ENCODE measurements around the gene POU2F1. TPM values are rescaled to one million over a fixed set of nuclear protein-coding genes. Genes with fewer than 3 reads are reported as not detected.

Gene POU2F1
- total RNA-seq, 2 experiments from 2014 or later = 18.7 to 52.3 TPM

- no peaks in the 10 kb centered on the region for H3K79me2 ChIP-seq (ENCODE audit: insufficient read depth, low read depth, low read length)
- no peak overlapping the region for H3K27ac ChIP-seq (ENCODE audit: low read depth, low read length, poor library complexity, severe bottlenecking)
- ChIA-PET POLR2A (interaction anchor here (0.6 to 1.9 kb wide), 8 partner anchors 11 to 1035 kb away, joined by 3 to 6 read pairs (median 3); partner anchors contain the start of gene POU2F1), CTCF (ENCODE audit: unreplicated experiment) (no interaction called here)
- no peaks in the 10 kb centered on the region for H3K9me2 ChIP-seq (ENCODE audit: insufficient read depth, low read length)
- BruUV-seq (replicated peaks) = no TSS peak
- intact Hi-C loops (cut with micrococcal nuclease; ENCODE audit: unreplicated experiment) = loop anchor here (10.0 kb wide), 1 partner anchor 59 kb away; no protein-coding TSS in a partner anchor
- no peak overlapping the region for H3K4me2 ChIP-seq (ENCODE audit: low read length)
- H3K4me1 ChIP-seq (ENCODE audit: insufficient read depth, low read length, poor library complexity, severe bottlenecking) = peaks cover 8% of the 10 kb centered on the region
- H3K4me3 ChIP-seq (ENCODE audit: low read depth, low read length, poor library complexity, severe bottlenecking) = no peak overlapping the region
- H3K9me3 ChIP-seq (ENCODE audit: low read length) = no peaks in the 10 kb centered on the region
- TF ChIP-seq CTCF (conservative IDR thresholded peaks at IDR 0.05; ENCODE audit: low read length) = no peak
- no peak for TF ChIP-seq EZH2phosphoT487 (IDR thresholded peaks at IDR 0.05; ENCODE audit: borderline replicate concordance, low read depth, low read length)
- H2AFZ ChIP-seq (ENCODE audit: low read length) = no peak overlapping the region
- H4K20me1 ChIP-seq (ENCODE audit: insufficient read depth, low read length) = no peaks in the 10 kb centered on the region
- no peaks in the 10 kb centered on the region for H3K36me3 ChIP-seq (ENCODE audit: insufficient read depth, low read length)
- no peak for DNase-seq (ENCODE audit: low spot score)
Observed at GRCh38 chr1:167233373-167233772, 12.7 kb downstream of the POU2F1 start.

GRCh38 chr1:167237000-167237399, 16.3 kb downstream of the POU2F1 start:
- Histone ChIP-seq H3K4me3 (ENCODE audit: low read depth, low read length, poor library complexity, severe bottlenecking) (no peak overlapping the region), H2AFZ (ENCODE audit: low read length) (no peak overlapping the region), H3K79me2 (ENCODE audit: insufficient read depth, low read depth, low read length) (no peaks in the 10 kb centered on the region), H3K4me2 (ENCODE audit: low read length) (no peak overlapping the region), H3K4me1 (ENCODE audit: insufficient read depth, low read length, poor library complexity, severe bottlenecking) (peaks cover 8% of the 10 kb centered on the region), H3K36me3 (ENCODE audit: insufficient read depth, low read length) (no peaks in the 10 kb centered on the region), H3K9me2 (ENCODE audit: insufficient read depth, low read length) (no peaks in the 10 kb centered on the region), H3K9me3 (ENCODE audit: low read length) (no peaks in the 10 kb centered on the region), H3K27ac (ENCODE audit: low read depth, low read length, poor library complexity, severe bottlenecking) (no peak overlapping the region), H4K20me1 (ENCODE audit: insufficient read depth, low read length) (no peaks in the 10 kb centered on the region)
- ChIA-PET CTCF (ENCODE audit: unreplicated experiment) (interaction anchor here (1.0 kb wide), 1 partner anchor 10 kb away, joined by 3 read pairs; no protein-coding TSS in a partner anchor), POLR2A (interaction anchor here (0.6 to 1.1 kb wide), 2 partner anchors 11 to 17 kb away, joined by 3 to 5 read pairs; partner anchors contain the start of gene POU2F1)
- no TSS peak for BruUV-seq (replicated peaks)
- DNase-seq (ENCODE audit: low spot score) = no peak
- TF ChIP-seq CTCF (conservative IDR thresholded peaks at IDR 0.05; ENCODE audit: low read length) (no peak), EZH2phosphoT487 (IDR thresholded peaks at IDR 0.05; ENCODE audit: borderline replicate concordance, low read depth, low read length) (no peak)
- intact Hi-C loops (cut with micrococcal nuclease; ENCODE audit: unreplicated experiment) = loop anchor here (10.0 kb wide), 1 partner anchor 62 kb away; no protein-coding TSS in a partner anchor

GRCh38 chr1:167238713-167239112, 18.0 kb downstream of the POU2F1 start:
- intact Hi-C loops (cut with micrococcal nuclease; ENCODE audit: unreplicated experiment) = loop anchor here (10.0 kb wide), 1 partner anchor 64 kb away; no protein-coding TSS in a partner anchor
- H3K36me3 ChIP-seq (ENCODE audit: insufficient read depth, low read length) = no peaks in the 10 kb centered on the region
- no peaks in the 10 kb centered on the region for H3K9me2 ChIP-seq (ENCODE audit: insufficient read depth, low read length)
- no peak overlapping the region for H3K4me3 ChIP-seq (ENCODE audit: low read depth, low read length, poor library complexity, severe bottlenecking)
- H3K9me3 ChIP-seq (ENCODE audit: low read length) = no peaks in the 10 kb centered on the region
- H3K4me2 ChIP-seq (ENCODE audit: low read length) = no peak overlapping the region
- H4K20me1 ChIP-seq (ENCODE audit: insufficient read depth, low read length) = no peaks in the 10 kb centered on the region
- no peaks in the 10 kb centered on the region for H3K79me2 ChIP-seq (ENCODE audit: insufficient read depth, low read depth, low read length)
- ChIA-PET POLR2A (no interaction called here), CTCF (ENCODE audit: unreplicated experiment) (no interaction called here)
- BruUV-seq (replicated peaks) = no TSS peak
- TF ChIP-seq CTCF (conservative IDR thresholded peaks at IDR 0.05; ENCODE audit: low read length) (no peak), EZH2phosphoT487 (IDR thresholded peaks at IDR 0.05; ENCODE audit: borderline replicate concordance, low read depth, low read length) (no peak)
- DNase-seq (ENCODE audit: low spot score) = no peak
- H3K27ac ChIP-seq (ENCODE audit: low read depth, low read length, poor library complexity, severe bottlenecking) = no peak overlapping the region
- H3K4me1 ChIP-seq (ENCODE audit: insufficient read depth, low read length, poor library complexity, severe bottlenecking) = peaks cover 8% of the 10 kb centered on the region
- H2AFZ ChIP-seq (ENCODE audit: low read length) = no peak overlapping the region
